K562 (cell line): Measurements from ENCODE around the gene LY6G6C. TPM values are rescaled to one million over a fixed set of nuclear protein-coding genes. Genes with fewer than 3 reads are reported as not detected.
A peak's percentile ranks its signal among the peaks of the same experiment; 100 is the strongest.

ENCODE experiments used
- BRD4 ChIP-seq: fragments of 200-600 bp; sonication (generic); IDR thresholded peaks from 2 replicates; pipeline ENCODE4 v1.6.1; 2017; ENCODE audit warnings: inconsistent platforms
- POLR2G ChIP-seq: fragments of 200-400 bp; formaldehyde crosslinking; IDR thresholded peaks from 2 replicates; pipeline ENCODE4 v1.6.1; 2017; ENCODE audit warnings: low read depth, mild to moderate bottlenecking, antibody characterized with exemption, low read length, moderate library complexity
- RFX7 ChIP-seq: fragments of 250-450 bp; sonication (Bioruptor Pico); IDR thresholded peaks from 2 replicates; pipeline ENCODE4 v1.5.1; 2021; ENCODE audit warnings: mild to moderate bottlenecking
- SRSF9 ChIP-seq: fragments of 200-400 bp; formaldehyde crosslinking; IDR thresholded peaks from 2 replicates; pipeline ENCODE4 v1.6.1; 2017; ENCODE audit warnings: low read depth, low read length, borderline replicate concordance
- TBP ChIP-seq: optimal IDR thresholded peaks from 2 replicates; pipeline ENCODE3; 2011; ENCODE audit warnings: low read depth, low read length, improper control_type of control experiment
- TRIM24 ChIP-seq, 2 experiments: fragments of 450-650 bp; IDR thresholded peaks; 2 replicates each; pipeline ENCODE4 v1.6.1; 2016
- ZNF79 ChIP-seq: fragments of 250-450 bp; sonication (Bioruptor Pico); IDR thresholded peaks from 2 replicates; pipeline ENCODE4 v1.4.0; 2020; ENCODE audit warnings: low read depth, mild to moderate bottlenecking, moderate library complexity
- polyA plus RNA-seq, 8 experiments: library from polyadenylated mRNA; depleted of rRNA in 4 of 8; stranded (reverse) in 5 of 8; unstranded in 3 of 8; fragments of >200 nt; fragmentation: Nextera tagmentation in 2 of 8; fragmentation: Illumina TruSeq in 1 of 8; extraction: Ambion mirVana in 2 of 8; extraction: Trizol in 1 of 8; gene quantifications; 2 replicates each; pipeline versions ENCODE4 v1.2.1 to v1.2.3, GENCODE V29; 2011 to 2014; ENCODE audit warnings: inconsistent platforms in 1 of 8, missing spikeins in 1 of 8
- total RNA-seq, 7 experiments: library from RNA; depleted of rRNA in 6 of 7; stranded (reverse); fragments of >200 nt in 6 of 7; fragmentation: Illumina TruSeq in 2 of 7; extraction: Trizol in 2 of 7; gene quantifications; 2 replicates each; pipeline versions ENCODE4 v1.2.1 to v1.2.3, GENCODE V29; 2011 to 2021; ENCODE audit warnings: low replicate concordance in 1 of 7
- TF ChIP-seq, protein P1 (sequence below): fragments of 450-650 bp; formaldehyde crosslinking; IDR thresholded peaks from 2 replicates; pipeline ENCODE4 v1.4.0; 2020; ENCODE audit warnings: mild to moderate bottlenecking, mixed read lengths
- TF ChIP-seq, protein P2 (sequence below), 2 experiments: IDR thresholded peaks; 2 replicates each; pipeline ENCODE4 v1.6.1; 2011; ENCODE audit warnings: borderline replicate concordance in 1 of 2, control low read depth in 1 of 2, low read depth in 1 of 2, low read length in 1 of 2, mild to moderate bottlenecking in 1 of 2, mixed read lengths in 1 of 2, moderate library complexity in 1 of 2; ENCODE audit not compliant: insufficient read depth in 1 of 2, insufficient read length in 1 of 2, poor library complexity in 1 of 2, severe bottlenecking in 1 of 2; ENCODE audit errors: extremely low read depth in 1 of 2
- TF ChIP-seq, protein P3 (sequence below): fragments of 450-650 bp; formaldehyde crosslinking; IDR thresholded peaks from 2 replicates; pipeline ENCODE4 v1.4.0; 2022; ENCODE audit warnings: missing genetic modification characterization

Gene LY6G6C
- total and polyA plus RNA-seq, 9 of the 15 experiments (the other 6 are each of a cell fraction or from before 2014, with no cell fraction given) = 0.06 to 0.20 TPM; not detected in 7

DNA sequence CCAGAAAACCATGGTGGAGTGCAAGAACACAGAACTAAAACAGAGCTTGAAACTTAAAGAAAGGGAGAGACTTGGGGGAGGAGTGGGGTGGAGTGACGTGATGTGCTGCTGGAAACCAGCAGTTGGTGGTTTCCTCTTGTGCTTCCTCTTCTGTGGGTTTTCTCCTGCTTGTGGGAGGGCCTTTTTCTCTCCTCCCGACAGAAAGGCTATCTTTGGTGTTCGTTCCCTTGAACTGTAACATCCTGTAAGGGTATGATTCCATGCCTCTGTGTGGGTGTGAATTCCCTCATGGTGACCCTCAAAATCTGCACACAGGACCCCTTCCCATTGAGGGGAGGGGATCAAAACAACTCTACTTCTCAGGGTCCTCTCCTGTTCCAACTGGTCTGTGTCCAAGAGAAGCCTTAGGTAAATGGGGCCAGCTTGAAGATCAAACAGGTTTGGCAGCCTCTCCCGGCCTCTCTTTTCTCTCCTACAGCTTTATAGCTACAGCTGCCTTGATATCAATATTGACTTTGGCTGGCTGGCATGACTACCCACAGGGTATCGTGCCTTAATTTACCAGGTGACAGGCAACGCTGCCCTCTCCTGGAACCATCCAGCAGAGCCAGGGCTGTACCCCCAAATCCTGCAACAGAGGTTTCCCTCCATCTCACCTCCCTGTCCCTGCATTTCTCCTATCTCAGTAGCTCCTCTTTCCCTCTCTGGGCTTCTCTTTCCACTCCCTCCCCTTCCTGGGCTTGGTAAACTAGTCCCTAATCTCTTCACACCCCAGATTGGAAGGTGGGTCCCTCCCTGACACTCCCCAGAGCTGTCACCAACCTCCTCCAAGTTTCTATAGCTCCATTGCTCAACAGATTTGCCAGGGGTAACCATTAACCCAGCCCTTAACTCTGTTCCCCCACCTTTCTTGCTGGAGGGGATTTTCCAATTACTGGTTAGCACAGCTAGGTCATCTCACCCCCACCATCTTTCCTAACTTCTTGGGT lies 16.7 kb upstream of the LY6G6C start (continued):
- TF ChIP-seq, protein P1, sequence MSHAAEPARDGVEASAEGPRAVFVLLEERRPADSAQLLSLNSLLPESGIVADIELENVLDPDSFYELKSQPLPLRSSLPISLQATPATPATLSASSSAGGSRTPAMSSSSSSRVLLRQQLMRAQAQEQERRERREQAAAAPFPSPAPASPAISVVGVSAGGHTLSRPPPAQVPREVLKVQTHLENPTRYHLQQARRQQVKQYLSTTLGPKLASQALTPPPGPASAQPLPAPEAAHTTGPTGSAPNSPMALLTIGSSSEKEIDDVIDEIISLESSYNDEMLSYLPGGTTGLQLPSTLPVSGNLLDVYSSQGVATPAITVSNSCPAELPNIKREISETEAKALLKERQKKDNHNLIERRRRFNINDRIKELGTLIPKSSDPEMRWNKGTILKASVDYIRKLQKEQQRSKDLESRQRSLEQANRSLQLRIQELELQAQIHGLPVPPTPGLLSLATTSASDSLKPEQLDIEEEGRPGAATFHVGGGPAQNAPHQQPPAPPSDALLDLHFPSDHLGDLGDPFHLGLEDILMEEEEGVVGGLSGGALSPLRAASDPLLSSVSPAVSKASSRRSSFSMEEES (CRISPR knock-in tag) = 0 out of 2 replicates have a peak, but pooled peaks have one; percentile 2
- TF ChIP-seq, protein P2, sequence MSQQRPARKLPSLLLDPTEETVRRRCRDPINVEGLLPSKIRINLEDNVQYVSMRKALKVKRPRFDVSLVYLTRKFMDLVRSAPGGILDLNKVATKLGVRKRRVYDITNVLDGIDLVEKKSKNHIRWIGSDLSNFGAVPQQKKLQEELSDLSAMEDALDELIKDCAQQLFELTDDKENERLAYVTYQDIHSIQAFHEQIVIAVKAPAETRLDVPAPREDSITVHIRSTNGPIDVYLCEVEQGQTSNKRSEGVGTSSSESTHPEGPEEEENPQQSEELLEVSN (IDR thresholded peaks at IDR 0.05; ENCODE audit: borderline replicate concordance in 1 of 2, extremely low read depth in 1 of 2, insufficient read depth in 1 of 2, insufficient read length in 1 of 2, low read depth in 1 of 2, low read length in 1 of 2, poor library complexity in 1 of 2, severe bottlenecking in 1 of 2) = peak; percentile 47 to 58
- TF ChIP-seq RFX7 (CRISPR knock-in tag) (0 out of 2 replicates have a peak, but pooled peaks have one; percentile 9), TRIM24 (IDR thresholded peaks at IDR 0.05) (0 out of 4 replicates have a peak, but pooled peaks of 1 of the 2 experiments have one; percentile 61), POLR2G (peak; percentile 39; the same call in 1 of the 2 replicates), BRD4 (peak; percentile 99), SRSF9 (no peak), TBP (peak; percentile 93), ZNF79 (CRISPR knock-in tag) (peak; percentile 25; the same call in 1 of the 2 replicates)
- TF ChIP-seq, protein P3, sequence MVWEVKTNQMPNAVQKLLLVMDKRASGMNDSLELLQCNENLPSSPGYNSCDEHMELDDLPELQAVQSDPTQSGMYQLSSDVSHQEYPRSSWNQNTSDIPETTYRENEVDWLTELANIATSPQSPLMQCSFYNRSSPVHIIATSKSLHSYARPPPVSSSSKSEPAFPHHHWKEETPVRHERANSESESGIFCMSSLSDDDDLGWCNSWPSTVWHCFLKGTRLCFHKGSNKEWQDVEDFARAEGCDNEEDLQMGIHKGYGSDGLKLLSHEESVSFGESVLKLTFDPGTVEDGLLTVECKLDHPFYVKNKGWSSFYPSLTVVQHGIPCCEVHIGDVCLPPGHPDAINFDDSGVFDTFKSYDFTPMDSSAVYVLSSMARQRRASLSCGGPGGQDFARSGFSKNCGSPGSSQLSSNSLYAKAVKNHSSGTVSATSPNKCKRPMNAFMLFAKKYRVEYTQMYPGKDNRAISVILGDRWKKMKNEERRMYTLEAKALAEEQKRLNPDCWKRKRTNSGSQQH = peak; percentile 96
